T-helper 2 cell (primary cell): ENCODE measurements around the gene SPCS3.
A peak's percentile ranks its signal among the peaks of the same experiment; 100 is the strongest.
"Not testable (repeated sequence)": the region's sequence is repeated elsewhere in the genome, so short reads cannot be mapped to it uniquely, and the experiment has no call there.

Source experiments
- DNase-seq, 5 experiments: peaks; one replicate each; pipeline versions ENCODE4 v3.0.0 to v3.0.0-alpha.2; 2012 to 2022

SPCS3 gene

GRCh38 chr4:176306837-176307665 is 12.7 kb upstream of the SPCS3 start:
- DNase-seq, result no peak

- no peak for DNase-seq
These were observed 12.2 kb upstream of the SPCS3 start for GRCh38 chr4:176307666-176307930.

GRCh38 chr4:176308441-176308840 is 11.3 kb upstream of the SPCS3 start:
- DNase-seq, result no peak

GRCh38 chr4:176309046-176309445 is 10.7 kb upstream of the SPCS3 start:
- DNase-seq, result no peak

- DNase-seq, result no peak
These were observed 10.0 kb upstream of the SPCS3 start for GRCh38 chr4:176309772-176310171.

- no peak for DNase-seq
These were observed 6.0 kb upstream of the SPCS3 start for GRCh38 chr4:176313596-176314336.

- DNase-seq, result no peak
These were observed 539 bp upstream of the SPCS3 start for GRCh38 chr4:176319151-176319703.

GRCh38 chr4:176320340-176320975 is 692 bp downstream of the SPCS3 start:
- peak; percentile 73 to 95 (median 86) for DNase-seq

GRCh38 chr4:176320976-176321361 is 1.2 kb downstream of the SPCS3 start:
- no peak for DNase-seq

GRCh38 chr4:176321589-176321988 is 1.8 kb downstream of the SPCS3 start:
- peak in 1 of 5 experiments; percentile 21 for DNase-seq

GRCh38 chr4:176323511-176324160 is 3.9 kb downstream of the SPCS3 start:
- DNase-seq, result no peak

GRCh38 chr4:176324876-176325275 is 5.1 kb downstream of the SPCS3 start:
- DNase-seq, result not testable (repeated sequence)

- no peak for DNase-seq
These were observed 13.3 kb downstream of the SPCS3 start for GRCh38 chr4:176333076-176333475.

GRCh38 chr4:176334066-176334465 is 14.3 kb downstream of the SPCS3 start:
- DNase-seq, result no peak

- no peak for DNase-seq
These were observed 15.7 kb downstream of the SPCS3 start for GRCh38 chr4:176335421-176335820.

GRCh38 chr4:176339936-176340761 is 20.4 kb downstream of the SPCS3 start:
- no peak for DNase-seq

GRCh38 chr4:176340871-176341685 is 21.3 kb downstream of the SPCS3 start:
- DNase-seq, result peak in 1 of 5 experiments; percentile 37

- no peak for DNase-seq
These were observed 22.6 kb downstream of the SPCS3 start for GRCh38 chr4:176342384-176342783.

- DNase-seq, result no peak
These were observed 23.5 kb downstream of the SPCS3 start for GRCh38 chr4:176343286-176343685.

GRCh38 chr4:176345346-176345745 is 25.6 kb downstream of the SPCS3 start:
- DNase-seq, result not testable (repeated sequence)

GRCh38 chr4:176346836-176347235 is 27.1 kb downstream of the SPCS3 start:
- not testable (repeated sequence) for DNase-seq
